ENCODE measurements around the gene S100G.
"Not testable (repeated sequence)": the region's sequence is repeated elsewhere in the genome, so short reads cannot be mapped to it uniquely, and the experiment has no call there.

Gene S100G

GRCh38 chrX:16649858-16650257 is at the start of gene S100G:
S100G (plus strand) TSS chrX:16650158; CDS start chrX:16651007, 849 bp downstream.
- DNase-seq (ENCODE audit: low read depth, low spot score), result no peak

- no peak for DNase-seq (ENCODE audit: low read depth, low spot score)
These were observed 48.1 kb upstream of the S100G start for GRCh38 chrX:16601885-16602284.

- DNase-seq (ENCODE audit: low read depth, low spot score), result not testable (repeated sequence)
These were observed 46.7 kb upstream of the S100G start for GRCh38 chrX:16603235-16603634.

GRCh38 chrX:16603822-16604221 is 46.1 kb upstream of the S100G start:
- DNase-seq (ENCODE audit: low read depth, low spot score), result no peak

- DNase-seq (ENCODE audit: low read depth, low spot score), result no peak
These were observed 45.6 kb upstream of the S100G start for GRCh38 chrX:16604337-16604736.

- DNase-seq (ENCODE audit: low read depth, low spot score), result no peak
These were observed 43.7 kb upstream of the S100G start for GRCh38 chrX:16606142-16606720.

GRCh38 chrX:16610121-16610621 is 39.8 kb upstream of the S100G start:
- DNase-seq (ENCODE audit: low read depth, low spot score), result no peak

- DNase-seq (ENCODE audit: low read depth, low spot score), result not testable (repeated sequence)
These were observed 39.3 kb upstream of the S100G start for GRCh38 chrX:16610654-16611053.

GRCh38 chrX:16612257-16612897 is 37.6 kb upstream of the S100G start:
- DNase-seq (ENCODE audit: low read depth, low spot score), result no peak

GRCh38 chrX:16617382-16617781 is 32.6 kb upstream of the S100G start:
- DNase-seq (ENCODE audit: low read depth, low spot score), result no peak

- no peak for DNase-seq (ENCODE audit: low read depth, low spot score)
These were observed 31.5 kb upstream of the S100G start for GRCh38 chrX:16618422-16618821.

GRCh38 chrX:16619024-16619423 is 30.9 kb upstream of the S100G start:
- DNase-seq (ENCODE audit: low read depth, low spot score), result no peak

GRCh38 chrX:16628511-16628910 is 21.4 kb upstream of the S100G start:
- DNase-seq (ENCODE audit: low read depth, low spot score), result not testable (repeated sequence)

GRCh38 chrX:16628946-16629595 is 20.9 kb upstream of the S100G start:
- DNase-seq (ENCODE audit: low read depth, low spot score), result no peak

- no peak for DNase-seq (ENCODE audit: low read depth, low spot score)
These were observed 20.0 kb upstream of the S100G start for GRCh38 chrX:16629909-16630308.

GRCh38 chrX:16633754-16634153 is 16.2 kb upstream of the S100G start:
- DNase-seq (ENCODE audit: low read depth, low spot score), result no peak

GRCh38 chrX:16635040-16635439 is 14.9 kb upstream of the S100G start:
- DNase-seq (ENCODE audit: low read depth, low spot score), result no peak

- DNase-seq (ENCODE audit: low read depth, low spot score), result no peak
These were observed 14.4 kb upstream of the S100G start for GRCh38 chrX:16635596-16635995.

GRCh38 chrX:16638533-16638932 is 11.4 kb upstream of the S100G start:
- DNase-seq (ENCODE audit: low read depth, low spot score), result no peak

- DNase-seq (ENCODE audit: low read depth, low spot score), result no peak
These were observed 10.0 kb upstream of the S100G start for GRCh38 chrX:16639966-16640365.

- no peak for DNase-seq (ENCODE audit: low read depth, low spot score)
These were observed 9.1 kb upstream of the S100G start for GRCh38 chrX:16640823-16641222.

GRCh38 chrX:16643176-16643575 is 6.8 kb upstream of the S100G start:
- no peak for DNase-seq (ENCODE audit: low read depth, low spot score)
